ENCODE data around the gene ELK3.

Gene ELK3

DNA sequence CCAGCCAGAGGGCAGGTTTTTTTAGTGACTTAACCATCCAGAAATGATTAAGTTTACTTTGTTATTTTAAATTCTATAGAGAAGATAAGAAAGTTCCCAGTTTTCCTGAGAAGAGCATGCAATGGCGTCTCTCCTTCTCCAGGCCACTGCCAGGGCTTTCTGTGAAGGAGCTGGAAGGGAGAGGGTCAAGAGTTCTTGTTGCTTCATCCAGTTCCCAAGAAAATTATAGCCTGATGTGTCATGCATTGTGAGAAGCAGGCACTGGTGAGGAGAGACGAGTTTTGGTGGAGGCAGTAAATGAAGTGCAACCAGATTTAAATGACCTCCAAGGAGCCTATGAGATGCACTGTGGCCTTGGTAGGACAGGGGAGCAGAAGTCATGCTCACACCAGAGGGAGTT is 14.2 kb downstream of the ELK3 start:
- H3K27ac ChIP-seq (replicated peaks; ENCODE audit: low read length): no peak overlapping the region
- H3K4me2 ChIP-seq (ENCODE audit: insufficient read depth, low read length, poor library complexity, severe bottlenecking): no peak overlapping the region
- H4K91ac ChIP-seq (ENCODE audit: low read depth, low read length, poor library complexity): no peak overlapping the region
- no peaks in the 10 kb centered on the region for H3K36me3 ChIP-seq (replicated peaks in 1 of 2; ENCODE audit: control insufficient read depth in 2 of 2, insufficient read depth in 2 of 2, low read length in 2 of 2)
- H3K14ac ChIP-seq (ENCODE audit: low read length): no peak overlapping the region
- no peak overlapping the region for H2BK120ac ChIP-seq (ENCODE audit: low read depth, low read length)
- H3K9ac ChIP-seq (ENCODE audit: low read depth, low read length, poor library complexity): no peak overlapping the region
- no CpG with 5 or more reads among the region's 2 CpGs for WGBS, 2 donors (ENCODE audit: extremely low coverage in 2 of 2, insufficient read length in 2 of 2, insufficient replicate concordance in 1 of 2)
- H3K23ac ChIP-seq (ENCODE audit: low read depth, low read length, poor library complexity): no peak overlapping the region
- H2BK5ac ChIP-seq (ENCODE audit: low read length): no peak overlapping the region
- no peak overlapping the region for H2BK12ac ChIP-seq (ENCODE audit: low read length)
- DNase-seq (ENCODE audit: low spot score): no peak
- no peak overlapping the region for H2AFZ ChIP-seq (ENCODE audit: low read length)
- H2BK15ac ChIP-seq (ENCODE audit: low read length): peak overlapping the region; percentile 51
- H3K9me3 ChIP-seq (replicated peaks in 1 of 2; ENCODE audit: control insufficient read depth in 2 of 2, insufficient read depth in 1 of 2, low read depth in 1 of 2, low read length in 2 of 2): peaks cover 0 to 14% of the 10 kb centered on the region in 2 donors
- H3K4ac ChIP-seq (ENCODE audit: low read length): no peak overlapping the region
- H2AK5ac ChIP-seq (ENCODE audit: low read depth, low read length): peak overlapping the region; percentile 16
- no peak overlapping the region for H4K8ac ChIP-seq (ENCODE audit: low read depth, low read length)
- H3K27me3 ChIP-seq (ENCODE audit: control insufficient read depth in 3 of 3, insufficient read depth in 3 of 3, low read depth in 1 of 3, low read length in 3 of 3): no peaks in the 10 kb centered on the region
- H3K18ac ChIP-seq (ENCODE audit: low read length): no peak overlapping the region
- no peak overlapping the region for H3K4me3 ChIP-seq (ENCODE audit: low read length in 2 of 2)
- H3K4me1 ChIP-seq (ENCODE audit: control insufficient read depth in 2 of 2, insufficient read depth in 1 of 2, low read depth in 1 of 2, low read length in 2 of 2): peaks cover 3 to 5% of the 10 kb centered on the region in 2 donors
- no peaks in the 10 kb centered on the region for H3K79me1 ChIP-seq (ENCODE audit: low read depth, low read length)

DNA sequence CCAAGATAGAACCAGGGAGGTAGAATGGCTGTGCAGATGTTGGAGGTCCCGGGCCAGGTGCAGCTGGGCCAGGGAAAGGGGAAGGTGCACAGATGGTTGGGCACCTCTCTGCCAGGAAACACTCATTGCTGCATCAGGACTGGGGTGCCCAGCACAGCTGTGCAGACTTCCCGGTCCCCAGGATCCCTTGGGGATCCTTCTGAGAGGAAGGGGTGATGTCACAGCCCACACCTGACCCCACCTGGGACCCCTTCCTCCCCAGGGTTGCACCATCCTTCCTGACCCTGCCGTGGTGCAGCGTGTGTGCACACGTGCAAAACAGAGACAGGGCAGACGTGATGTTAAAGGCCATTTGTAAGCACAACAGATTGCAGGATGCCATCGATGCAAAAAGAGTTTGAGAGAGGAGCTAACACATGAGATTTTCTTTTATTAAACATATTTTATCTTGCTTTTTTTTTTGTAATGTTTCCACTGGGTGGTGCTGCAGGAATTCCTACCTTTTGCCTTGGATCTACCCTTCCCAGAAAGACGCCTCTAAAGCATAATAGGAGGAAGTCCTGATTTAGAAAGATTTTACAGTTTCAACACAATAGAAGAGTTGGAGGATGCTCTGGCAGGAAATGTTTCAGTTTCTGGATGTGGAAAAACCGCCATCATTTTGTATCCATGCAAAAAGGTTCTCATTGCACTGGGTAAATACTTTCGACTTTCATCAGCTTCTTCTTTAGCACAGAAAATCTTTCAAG is 14.8 kb downstream of the ELK3 start:
- Histone ChIP-seq H3K36me3 (replicated peaks in 1 of 2; ENCODE audit: control insufficient read depth in 2 of 2, insufficient read depth in 2 of 2, low read length in 2 of 2) (no peaks in the 10 kb centered on the region), H3K14ac (ENCODE audit: low read length) (no peak overlapping the region), H3K27ac (replicated peaks; ENCODE audit: low read length) (no peak overlapping the region), H2AFZ (ENCODE audit: low read length) (no peak overlapping the region), H2BK12ac (ENCODE audit: low read length) (no peak overlapping the region), H3K9me3 (replicated peaks in 1 of 2; ENCODE audit: control insufficient read depth in 2 of 2, insufficient read depth in 1 of 2, low read depth in 1 of 2, low read length in 2 of 2) (peaks cover 0 to 12% of the 10 kb centered on the region in 2 donors), H3K23ac (ENCODE audit: low read depth, low read length, poor library complexity) (peak overlapping the region; percentile 90), H3K4me2 (ENCODE audit: insufficient read depth, low read length, poor library complexity, severe bottlenecking) (no peak overlapping the region), H2BK120ac (ENCODE audit: low read depth, low read length) (no peak overlapping the region), H2BK15ac (ENCODE audit: low read length) (peak overlapping the region; percentile 51), H3K9ac (ENCODE audit: low read depth, low read length, poor library complexity) (no peak overlapping the region), H3K27me3 (ENCODE audit: control insufficient read depth in 3 of 3, insufficient read depth in 3 of 3, low read depth in 1 of 3, low read length in 3 of 3) (no peaks in the 10 kb centered on the region), H3K4me1 (ENCODE audit: control insufficient read depth in 2 of 2, insufficient read depth in 1 of 2, low read depth in 1 of 2, low read length in 2 of 2) (peaks cover 3 to 5% of the 10 kb centered on the region in 2 donors), H3K18ac (ENCODE audit: low read length) (no peak overlapping the region), H2AK5ac (ENCODE audit: low read depth, low read length) (peak overlapping the region; percentile 16), H3K4ac (ENCODE audit: low read length) (no peak overlapping the region), H4K91ac (ENCODE audit: low read depth, low read length, poor library complexity) (no peak overlapping the region), H3K79me1 (ENCODE audit: low read depth, low read length) (no peaks in the 10 kb centered on the region), H4K8ac (ENCODE audit: low read depth, low read length) (no peak overlapping the region), H3K4me3 (ENCODE audit: low read length in 2 of 2) (peak overlapping the region in 1 of 2 donors; percentile 27), H2BK5ac (ENCODE audit: low read length) (no peak overlapping the region)
- no peak for DNase-seq (ENCODE audit: low spot score)
- WGBS, 2 donors (ENCODE audit: extremely low coverage in 2 of 2, insufficient read length in 2 of 2, insufficient replicate concordance in 1 of 2): no CpG with 5 or more reads among the region's 10 CpGs

DNA sequence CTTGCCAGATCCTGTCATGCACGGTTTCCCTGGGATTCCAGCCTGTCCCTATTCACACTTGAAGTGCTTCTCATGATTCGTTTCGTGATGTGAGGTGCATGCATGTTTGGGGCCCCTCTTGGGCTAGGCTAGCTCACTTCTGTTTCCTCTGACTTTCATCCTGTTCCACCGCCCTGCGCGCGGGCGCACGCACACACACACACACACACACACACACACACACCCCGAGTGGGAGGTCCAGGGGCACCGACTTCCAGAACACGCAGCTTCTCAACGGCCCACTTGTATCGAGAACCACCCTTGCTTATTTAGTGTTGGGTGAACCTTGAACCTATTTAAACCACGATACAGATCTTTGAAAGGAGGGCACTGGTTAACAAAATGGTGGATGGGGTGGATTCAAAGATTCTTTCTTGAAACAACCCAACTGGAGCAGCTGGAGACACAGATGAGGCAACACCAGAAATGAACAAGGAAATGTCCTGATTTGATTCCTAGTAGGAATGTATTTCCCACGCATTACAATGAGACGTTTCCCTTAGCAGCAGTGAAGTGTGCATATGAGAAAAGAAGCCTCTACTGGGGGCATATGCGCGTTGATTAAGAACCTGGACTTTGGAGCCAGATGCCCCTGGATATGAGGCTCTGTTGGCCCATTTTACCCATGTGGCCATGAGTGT is 16.3 kb downstream of the ELK3 start:
- H3K4me2 ChIP-seq (ENCODE audit: insufficient read depth, low read length, poor library complexity, severe bottlenecking): no peak overlapping the region
- H3K27ac ChIP-seq (replicated peaks; ENCODE audit: low read length): no peak overlapping the region
- no CpG with 5 or more reads among the region's 19 CpGs for WGBS, 2 donors (ENCODE audit: extremely low coverage in 2 of 2, insufficient read length in 2 of 2, insufficient replicate concordance in 1 of 2)
- DNase-seq (ENCODE audit: low spot score): no peak
- no peaks in the 10 kb centered on the region for H3K79me1 ChIP-seq (ENCODE audit: low read depth, low read length)
- H3K4me1 ChIP-seq (ENCODE audit: control insufficient read depth in 2 of 2, insufficient read depth in 1 of 2, low read depth in 1 of 2, low read length in 2 of 2): peaks cover 3 to 11% of the 10 kb centered on the region in 2 donors
- no peak overlapping the region for H2BK15ac ChIP-seq (ENCODE audit: low read length)
- H3K27me3 ChIP-seq (ENCODE audit: control insufficient read depth in 3 of 3, insufficient read depth in 3 of 3, low read depth in 1 of 3, low read length in 3 of 3): no peaks in the 10 kb centered on the region
- H3K9me3 ChIP-seq (replicated peaks in 1 of 2; ENCODE audit: control insufficient read depth in 2 of 2, insufficient read depth in 1 of 2, low read depth in 1 of 2, low read length in 2 of 2): no peaks in the 10 kb centered on the region
- H3K23ac ChIP-seq (ENCODE audit: low read depth, low read length, poor library complexity): no peak overlapping the region
- no peak overlapping the region for H3K4ac ChIP-seq (ENCODE audit: low read length)
- H3K36me3 ChIP-seq (replicated peaks in 1 of 2; ENCODE audit: control insufficient read depth in 2 of 2, insufficient read depth in 2 of 2, low read length in 2 of 2): no peaks in the 10 kb centered on the region
- H3K18ac ChIP-seq (ENCODE audit: low read length): no peak overlapping the region
- H2BK120ac ChIP-seq (ENCODE audit: low read depth, low read length): no peak overlapping the region
- H3K4me3 ChIP-seq (ENCODE audit: low read length in 2 of 2): no peak overlapping the region
- H3K9ac ChIP-seq (ENCODE audit: low read depth, low read length, poor library complexity): no peak overlapping the region
- no peak overlapping the region for H2AK5ac ChIP-seq (ENCODE audit: low read depth, low read length)
- no peak overlapping the region for H2BK12ac ChIP-seq (ENCODE audit: low read length)
- H2BK5ac ChIP-seq (ENCODE audit: low read length): no peak overlapping the region
- H4K91ac ChIP-seq (ENCODE audit: low read depth, low read length, poor library complexity): no peak overlapping the region
- H4K8ac ChIP-seq (ENCODE audit: low read depth, low read length): peak overlapping the region; percentile 54
- no peak overlapping the region for H2AFZ ChIP-seq (ENCODE audit: low read length)
- H3K14ac ChIP-seq (ENCODE audit: low read length): no peak overlapping the region

GRCh38 chr12:96211988-96212387 is 17.8 kb downstream of the ELK3 start:
- Histone ChIP-seq H2BK5ac (ENCODE audit: low read length) (no peak overlapping the region), H4K8ac (ENCODE audit: low read depth, low read length) (no peak overlapping the region), H2BK120ac (ENCODE audit: low read depth, low read length) (no peak overlapping the region), H3K18ac (ENCODE audit: low read length) (no peak overlapping the region), H4K91ac (ENCODE audit: low read depth, low read length, poor library complexity) (no peak overlapping the region), H3K4me2 (ENCODE audit: insufficient read depth, low read length, poor library complexity, severe bottlenecking) (no peak overlapping the region), H3K9ac (ENCODE audit: low read depth, low read length, poor library complexity) (no peak overlapping the region), H3K36me3 (replicated peaks in 1 of 2; ENCODE audit: control insufficient read depth in 2 of 2, insufficient read depth in 2 of 2, low read length in 2 of 2) (no peaks in the 10 kb centered on the region), H3K4me1 (ENCODE audit: control insufficient read depth in 2 of 2, insufficient read depth in 1 of 2, low read depth in 1 of 2, low read length in 2 of 2) (peaks cover 3 to 18% of the 10 kb centered on the region in 2 donors), H3K79me1 (ENCODE audit: low read depth, low read length) (no peaks in the 10 kb centered on the region), H3K4me3 (ENCODE audit: low read length in 2 of 2) (no peak overlapping the region), H3K4ac (ENCODE audit: low read length) (no peak overlapping the region), H2AK5ac (ENCODE audit: low read depth, low read length) (no peak overlapping the region), H2BK12ac (ENCODE audit: low read length) (no peak overlapping the region), H3K27me3 (ENCODE audit: control insufficient read depth in 3 of 3, insufficient read depth in 3 of 3, low read depth in 1 of 3, low read length in 3 of 3) (no peaks in the 10 kb centered on the region), H3K27ac (replicated peaks; ENCODE audit: low read length) (no peak overlapping the region), H3K9me3 (replicated peaks in 1 of 2; ENCODE audit: control insufficient read depth in 2 of 2, insufficient read depth in 1 of 2, low read depth in 1 of 2, low read length in 2 of 2) (no peaks in the 10 kb centered on the region), H3K23ac (ENCODE audit: low read depth, low read length, poor library complexity) (no peak overlapping the region), H2BK15ac (ENCODE audit: low read length) (no peak overlapping the region), H2AFZ (ENCODE audit: low read length) (no peak overlapping the region), H3K14ac (ENCODE audit: low read length) (no peak overlapping the region)
- no peak for DNase-seq (ENCODE audit: low spot score)
- WGBS, 2 donors (ENCODE audit: extremely low coverage in 2 of 2, insufficient read length in 2 of 2, insufficient replicate concordance in 1 of 2): no CpG with 5 or more reads among the region's 3 CpGs

Data from neuronal stem cell (in vitro differentiated cells).